Activated CD8-positive, alpha-beta memory T cell treated with anti-CD3 and anti-CD28 coated beads for 24 hours (primary cell): ENCODE data around the gene C5orf63.
"Not testable (repeated sequence)": the region's sequence is repeated elsewhere in the genome, so short reads cannot be mapped to it uniquely, and the experiment has no call there.

Source experiments
- DNase-seq: peaks from one replicate; pipeline ENCODE4 v3.0.0-alpha.2; 2020

The C5orf63 gene

GRCh38 chr5:127070243-127070642 lies 3.1 kb downstream of the C5orf63 start:
- no peak for DNase-seq

GRCh38 chr5:127068493-127069214 lies 4.6 kb downstream of the C5orf63 start:
- no peak for DNase-seq

- no peak for DNase-seq
Observed at GRCh38 chr5:127066721-127067120, 6.6 kb downstream of the C5orf63 start.

GRCh38 chr5:127064253-127064840 lies 9.0 kb downstream of the C5orf63 start:
- no peak for DNase-seq

DNA sequence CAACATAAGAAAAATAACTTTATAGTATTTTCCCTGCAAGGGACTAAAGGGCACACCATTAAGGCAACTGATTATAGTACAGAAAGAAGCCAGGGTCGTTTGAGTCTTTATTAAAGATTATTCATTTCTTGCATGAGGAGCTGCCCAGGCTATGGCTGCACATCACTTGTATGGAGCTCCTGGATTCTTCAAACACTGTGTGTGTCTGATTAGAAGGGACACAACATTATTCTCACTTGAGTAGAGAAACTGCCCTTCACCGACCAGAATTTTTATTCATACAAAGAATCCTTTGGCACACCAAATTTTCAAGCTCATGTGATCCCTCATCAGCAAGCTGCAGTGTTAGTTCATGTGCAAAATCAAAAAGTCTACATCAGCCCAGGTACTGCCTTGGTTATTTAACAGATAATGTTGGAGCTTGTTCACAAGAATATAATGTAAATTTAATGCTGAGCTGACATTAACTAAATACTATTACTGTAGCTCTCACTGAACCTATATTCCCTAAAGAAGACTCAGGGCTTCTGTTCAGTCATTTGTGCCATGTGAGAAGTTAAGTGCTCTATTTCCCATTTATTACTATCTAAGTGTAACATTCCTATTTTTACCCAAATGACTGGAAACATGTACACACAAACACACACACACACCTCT lies 9.9 kb downstream of the C5orf63 start:
- no peak for DNase-seq

- no peak for DNase-seq
Observed at GRCh38 chr5:127061956-127062355, 11.3 kb downstream of the C5orf63 start.

- DNase-seq = no peak
Observed at GRCh38 chr5:127061537-127061936, 11.8 kb downstream of the C5orf63 start.

- DNase-seq = no peak
Observed at GRCh38 chr5:127060470-127060985, 12.8 kb downstream of the C5orf63 start.

DNA sequence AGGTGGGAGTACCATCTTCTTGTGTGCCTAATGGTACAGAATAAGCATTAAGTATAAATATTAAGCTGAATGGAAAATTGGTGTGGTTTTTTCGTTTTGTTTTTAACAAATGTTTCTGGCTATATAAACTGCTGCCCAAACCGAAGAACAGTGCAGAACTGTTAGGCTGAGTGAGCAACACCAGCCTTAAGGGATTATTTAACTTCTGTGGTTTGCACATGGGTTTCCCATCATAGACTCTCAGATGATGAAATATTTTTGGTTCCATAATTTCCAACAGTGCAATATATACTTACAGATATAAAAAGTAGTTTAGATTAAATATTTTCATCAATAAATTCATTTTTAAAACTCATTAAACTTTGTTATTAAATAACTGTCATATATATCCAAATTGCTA lies 16.4 kb downstream of the C5orf63 start:
- DNase-seq = no peak

GRCh38 chr5:127055880-127056653 lies 17.2 kb downstream of the C5orf63 start:
- DNase-seq = no peak

DNA sequence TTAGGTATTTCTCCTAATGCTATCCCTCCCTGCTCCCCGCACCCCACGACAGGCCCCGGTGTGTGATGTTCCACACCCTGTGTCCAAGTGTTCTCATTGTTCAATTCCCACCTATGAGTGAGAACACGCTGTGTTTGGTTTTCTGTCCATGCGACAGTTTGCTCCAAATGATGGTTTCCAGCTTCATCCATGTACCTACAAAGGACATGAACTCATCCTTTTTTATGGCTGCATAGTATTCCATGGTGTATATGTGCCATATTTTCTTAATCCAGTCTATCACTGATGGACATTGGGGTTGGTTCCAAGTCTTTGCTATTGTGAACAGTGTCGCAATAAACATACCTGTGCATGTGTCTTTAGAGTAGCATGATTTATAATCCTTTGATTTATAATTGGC lies 19.8 kb downstream of the C5orf63 start:
- DNase-seq = not testable (repeated sequence)

- no peak for DNase-seq
Observed at GRCh38 chr5:127053049-127053448, 20.3 kb downstream of the C5orf63 start.

DNA sequence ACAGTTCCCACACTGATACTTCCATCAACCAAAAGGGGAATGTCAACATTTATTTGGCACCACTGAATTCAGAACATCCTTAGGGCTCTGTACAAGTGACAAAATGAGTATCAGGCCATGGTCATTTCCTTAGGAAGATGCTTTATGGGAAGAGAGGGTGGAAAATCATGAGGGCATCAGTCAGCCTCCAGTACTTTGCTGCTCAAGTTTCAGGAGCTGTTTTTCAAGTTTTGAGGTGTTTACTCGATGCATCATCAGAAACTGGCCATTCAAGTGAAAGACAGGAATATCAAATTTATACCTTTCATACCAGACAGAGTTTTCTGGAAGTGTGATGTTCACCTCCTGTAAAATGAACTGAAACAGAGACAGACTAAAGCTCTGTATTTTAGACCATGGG lies 21.7 kb downstream of the C5orf63 start:
- no peak for DNase-seq

DNA sequence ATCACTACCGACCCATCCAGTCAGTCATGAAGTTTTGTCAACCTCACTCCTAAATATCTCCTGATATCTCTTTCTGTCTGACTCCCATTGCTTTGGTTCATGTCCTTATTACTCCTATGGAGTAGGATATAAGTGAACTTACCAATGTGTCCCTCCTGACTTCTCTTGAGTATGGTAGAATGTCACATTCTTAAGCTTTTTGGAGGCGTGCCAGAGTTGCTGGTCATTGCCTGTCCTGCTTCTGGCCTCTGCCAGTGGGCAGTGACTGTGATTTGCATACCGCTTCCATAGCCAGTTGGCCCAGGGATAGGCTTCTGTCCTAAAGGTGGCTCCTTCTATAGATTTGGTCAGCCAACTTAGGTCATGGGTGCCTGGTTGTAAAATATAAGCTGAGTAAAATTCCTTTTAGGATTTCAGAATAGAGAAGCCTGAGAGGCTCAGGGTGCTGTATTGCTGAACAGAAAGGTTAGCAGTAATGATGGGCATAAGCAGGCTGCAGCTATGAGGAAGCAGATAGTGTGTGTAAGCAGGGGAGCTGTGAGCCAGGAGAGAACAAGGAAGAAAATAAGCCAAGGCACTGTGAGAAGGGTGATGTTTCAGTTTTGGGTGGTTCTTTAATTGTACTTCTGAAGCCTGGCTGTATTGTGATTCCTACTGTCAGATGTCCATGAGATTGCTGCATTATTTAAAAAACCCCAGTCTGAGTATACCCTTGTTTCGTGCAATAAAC lies 26.8 kb downstream of the C5orf63 start:
- DNase-seq = no peak

DNA sequence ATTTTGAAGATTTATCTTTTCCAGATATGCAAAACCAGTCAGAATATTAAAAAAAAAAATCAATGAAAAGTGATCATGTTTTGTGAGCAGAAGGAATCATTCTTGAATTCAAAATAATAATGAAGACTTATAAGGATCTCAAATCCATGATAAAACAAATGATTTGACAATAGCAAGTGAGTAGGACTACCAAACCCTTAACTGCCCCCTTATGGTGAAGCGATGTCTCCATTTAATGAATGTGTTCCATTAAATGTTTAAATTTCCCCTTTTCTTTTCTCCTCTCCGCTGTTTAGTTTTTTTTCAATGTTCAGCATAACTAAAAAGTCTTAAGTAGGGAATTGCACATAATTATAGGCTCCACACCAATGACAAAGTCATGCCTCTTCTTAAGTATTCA lies 30.7 kb downstream of the C5orf63 start:
- DNase-seq = no peak

- no peak for DNase-seq
Observed at GRCh38 chr5:127041571-127041970, 31.7 kb downstream of the C5orf63 start.

GRCh38 chr5:127040796-127041520 lies 32.3 kb downstream of the C5orf63 start:
- no peak for DNase-seq

- no peak for DNase-seq
Observed at GRCh38 chr5:127038550-127038949, 34.8 kb downstream of the C5orf63 start.

DNA sequence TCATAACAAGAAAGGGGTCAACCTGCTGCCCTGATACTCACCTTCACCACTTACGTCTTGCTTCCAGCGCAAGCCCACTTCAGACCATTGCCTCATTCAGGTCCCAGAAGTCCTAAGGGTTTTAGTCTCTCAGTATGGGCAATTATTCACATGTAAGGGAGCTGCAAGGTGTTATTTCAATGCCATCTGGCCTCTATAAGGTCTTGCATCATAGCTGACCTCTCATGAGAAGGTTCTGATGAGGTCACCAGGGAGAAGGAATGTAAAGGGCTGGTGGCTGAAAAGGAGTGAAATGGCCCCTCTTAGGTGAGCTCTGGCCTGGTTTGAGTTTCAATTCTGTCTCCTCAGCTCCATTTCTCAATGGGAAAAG lies 41.5 kb downstream of the C5orf63 start:
- no peak for DNase-seq

DNA sequence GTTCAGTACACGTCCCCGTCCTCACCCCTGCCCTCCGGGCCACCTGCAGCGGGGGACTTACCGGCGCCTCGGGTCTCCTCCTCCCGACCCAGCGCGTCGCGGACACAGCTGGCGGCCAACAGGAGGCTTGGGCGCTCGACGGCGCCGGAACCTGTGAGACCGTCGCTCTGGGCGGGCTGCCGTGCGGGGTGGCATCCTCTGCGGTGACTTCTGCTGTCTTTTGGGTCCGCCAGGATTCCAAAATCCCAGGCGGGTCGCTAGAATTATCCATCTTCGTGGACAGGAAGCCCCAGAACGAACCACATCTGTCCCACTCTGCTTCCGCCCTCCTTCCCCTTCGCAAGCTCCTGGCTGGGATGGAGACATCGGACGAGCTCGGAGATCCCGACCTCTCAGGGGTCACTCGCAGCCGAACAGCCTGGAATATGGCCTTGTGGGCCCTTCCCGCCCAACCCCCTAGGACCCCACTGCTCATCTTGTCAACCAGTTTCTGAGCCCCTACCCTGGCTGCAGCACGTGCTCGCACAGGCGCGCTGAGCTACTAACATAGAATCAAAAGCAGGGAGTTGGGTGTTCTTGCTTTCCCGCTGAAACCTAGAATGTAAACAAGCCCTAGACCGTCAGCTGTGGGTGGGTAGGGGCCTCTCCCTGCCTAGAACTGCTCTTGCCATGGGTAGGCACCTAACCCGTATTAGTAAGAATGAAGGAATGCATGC lies 42.0 kb downstream of the C5orf63 start:
- DNase-seq = peak; percentile 65
